ENCODE data around the gene LHFPL4.

LHFPL4 gene

DNA sequence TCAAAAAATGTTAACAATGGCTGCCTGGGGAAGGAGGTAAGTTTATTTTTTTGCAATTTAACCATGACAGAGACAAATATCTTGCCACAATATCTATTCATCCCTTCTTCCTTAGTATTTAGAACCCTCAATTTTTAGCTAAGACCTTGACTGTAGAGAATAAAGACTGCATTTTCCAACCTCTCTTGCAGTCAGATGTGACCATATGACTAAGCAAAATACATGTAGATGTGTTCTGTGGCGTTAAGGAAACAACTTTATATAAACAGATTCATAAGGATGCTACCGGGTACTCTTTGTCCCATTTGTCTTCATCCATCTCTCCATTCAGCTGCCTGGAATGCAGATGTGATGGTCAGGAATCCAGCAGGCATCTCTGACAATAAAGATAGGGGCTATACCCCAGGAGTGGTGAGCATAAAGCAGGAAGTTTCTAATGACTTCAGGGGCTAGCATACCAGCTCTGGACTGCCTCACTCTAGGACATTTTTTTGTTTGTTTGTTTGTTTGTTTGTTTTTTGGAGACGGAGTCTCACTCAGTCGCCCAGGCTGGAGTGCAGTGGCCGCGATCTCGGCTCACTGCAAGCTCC is 41.1 kb downstream of the LHFPL4 start:
- TF ChIP-seq, protein P1, sequence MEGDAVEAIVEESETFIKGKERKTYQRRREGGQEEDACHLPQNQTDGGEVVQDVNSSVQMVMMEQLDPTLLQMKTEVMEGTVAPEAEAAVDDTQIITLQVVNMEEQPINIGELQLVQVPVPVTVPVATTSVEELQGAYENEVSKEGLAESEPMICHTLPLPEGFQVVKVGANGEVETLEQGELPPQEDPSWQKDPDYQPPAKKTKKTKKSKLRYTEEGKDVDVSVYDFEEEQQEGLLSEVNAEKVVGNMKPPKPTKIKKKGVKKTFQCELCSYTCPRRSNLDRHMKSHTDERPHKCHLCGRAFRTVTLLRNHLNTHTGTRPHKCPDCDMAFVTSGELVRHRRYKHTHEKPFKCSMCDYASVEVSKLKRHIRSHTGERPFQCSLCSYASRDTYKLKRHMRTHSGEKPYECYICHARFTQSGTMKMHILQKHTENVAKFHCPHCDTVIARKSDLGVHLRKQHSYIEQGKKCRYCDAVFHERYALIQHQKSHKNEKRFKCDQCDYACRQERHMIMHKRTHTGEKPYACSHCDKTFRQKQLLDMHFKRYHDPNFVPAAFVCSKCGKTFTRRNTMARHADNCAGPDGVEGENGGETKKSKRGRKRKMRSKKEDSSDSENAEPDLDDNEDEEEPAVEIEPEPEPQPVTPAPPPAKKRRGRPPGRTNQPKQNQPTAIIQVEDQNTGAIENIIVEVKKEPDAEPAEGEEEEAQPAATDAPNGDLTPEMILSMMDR (IDR thresholded peaks at IDR 0.05; ENCODE audit: insufficient read depth, low read length), result no peak
- TF ChIP-seq POLR2AphosphoS5 (IDR thresholded peaks at IDR 0.05; ENCODE audit: low read depth) (no peak), GABPA (IDR thresholded peaks at IDR 0.05; ENCODE audit: low read depth) (no peak), SPI1 (IDR thresholded peaks at IDR 0.05; ENCODE audit: borderline replicate concordance, low read depth) (no peak)
- TF ChIP-seq, protein P2, sequence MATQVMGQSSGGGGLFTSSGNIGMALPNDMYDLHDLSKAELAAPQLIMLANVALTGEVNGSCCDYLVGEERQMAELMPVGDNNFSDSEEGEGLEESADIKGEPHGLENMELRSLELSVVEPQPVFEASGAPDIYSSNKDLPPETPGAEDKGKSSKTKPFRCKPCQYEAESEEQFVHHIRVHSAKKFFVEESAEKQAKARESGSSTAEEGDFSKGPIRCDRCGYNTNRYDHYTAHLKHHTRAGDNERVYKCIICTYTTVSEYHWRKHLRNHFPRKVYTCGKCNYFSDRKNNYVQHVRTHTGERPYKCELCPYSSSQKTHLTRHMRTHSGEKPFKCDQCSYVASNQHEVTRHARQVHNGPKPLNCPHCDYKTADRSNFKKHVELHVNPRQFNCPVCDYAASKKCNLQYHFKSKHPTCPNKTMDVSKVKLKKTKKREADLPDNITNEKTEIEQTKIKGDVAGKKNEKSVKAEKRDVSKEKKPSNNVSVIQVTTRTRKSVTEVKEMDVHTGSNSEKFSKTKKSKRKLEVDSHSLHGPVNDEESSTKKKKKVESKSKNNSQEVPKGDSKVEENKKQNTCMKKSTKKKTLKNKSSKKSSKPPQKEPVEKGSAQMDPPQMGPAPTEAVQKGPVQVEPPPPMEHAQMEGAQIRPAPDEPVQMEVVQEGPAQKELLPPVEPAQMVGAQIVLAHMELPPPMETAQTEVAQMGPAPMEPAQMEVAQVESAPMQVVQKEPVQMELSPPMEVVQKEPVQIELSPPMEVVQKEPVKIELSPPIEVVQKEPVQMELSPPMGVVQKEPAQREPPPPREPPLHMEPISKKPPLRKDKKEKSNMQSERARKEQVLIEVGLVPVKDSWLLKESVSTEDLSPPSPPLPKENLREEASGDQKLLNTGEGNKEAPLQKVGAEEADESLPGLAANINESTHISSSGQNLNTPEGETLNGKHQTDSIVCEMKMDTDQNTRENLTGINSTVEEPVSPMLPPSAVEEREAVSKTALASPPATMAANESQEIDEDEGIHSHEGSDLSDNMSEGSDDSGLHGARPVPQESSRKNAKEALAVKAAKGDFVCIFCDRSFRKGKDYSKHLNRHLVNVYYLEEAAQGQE (IDR thresholded peaks at IDR 0.05; ENCODE audit: insufficient replicate concordance, low read depth), result no peak
- no peak for DNase-seq (ENCODE audit: low read depth in 1 of 2, low spot score in 1 of 2)
- no peak overlapping the region for H3K4me3 ChIP-seq (replicated peaks; ENCODE audit: insufficient read depth, low read length)
- H3K27me3 ChIP-seq (ENCODE audit: insufficient read depth, poor library complexity, severe bottlenecking), result peaks cover 5% of the 10 kb centered on the region
- no peak overlapping the region for H3K27ac ChIP-seq (replicated peaks)

DNA sequence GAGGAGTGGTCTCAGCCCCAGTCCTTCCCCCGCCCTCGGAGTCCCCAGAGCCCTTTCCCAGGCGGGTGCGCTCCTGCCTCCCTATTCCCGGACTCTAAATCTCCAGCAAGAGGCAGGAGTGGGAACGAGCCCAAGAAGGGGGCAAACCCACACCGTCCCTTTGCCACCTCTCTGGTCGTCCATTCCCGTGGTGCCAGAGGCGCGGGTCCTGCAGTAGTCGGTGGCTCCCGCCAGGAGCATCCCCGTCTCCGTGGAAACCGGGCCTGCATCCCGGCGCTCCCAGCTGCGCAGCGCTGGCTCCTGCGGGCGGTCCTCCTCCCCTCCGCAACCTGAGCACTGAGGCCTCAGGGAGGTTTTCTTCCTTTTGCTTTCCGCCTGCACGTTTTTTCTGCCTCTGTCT is 44.8 kb downstream of the LHFPL4 start:
- H3K27me3 ChIP-seq (ENCODE audit: insufficient read depth, poor library complexity, severe bottlenecking), result peaks cover 5% of the 10 kb centered on the region
- DNase-seq (ENCODE audit: low read depth in 1 of 2, low spot score in 1 of 2), result no peak
- no peak overlapping the region for H3K27ac ChIP-seq (replicated peaks)
- TF ChIP-seq, protein P2 (IDR thresholded peaks at IDR 0.05; ENCODE audit: insufficient replicate concordance, low read depth), result no peak
- TF ChIP-seq, protein P1 (IDR thresholded peaks at IDR 0.05; ENCODE audit: insufficient read depth, low read length), result no peak
- TF ChIP-seq POLR2AphosphoS5 (IDR thresholded peaks at IDR 0.05; ENCODE audit: low read depth) (no peak), GABPA (IDR thresholded peaks at IDR 0.05; ENCODE audit: low read depth) (no peak), SPI1 (IDR thresholded peaks at IDR 0.05; ENCODE audit: borderline replicate concordance, low read depth) (no peak)
- no peak overlapping the region for H3K4me3 ChIP-seq (replicated peaks; ENCODE audit: insufficient read depth, low read length)

DNA sequence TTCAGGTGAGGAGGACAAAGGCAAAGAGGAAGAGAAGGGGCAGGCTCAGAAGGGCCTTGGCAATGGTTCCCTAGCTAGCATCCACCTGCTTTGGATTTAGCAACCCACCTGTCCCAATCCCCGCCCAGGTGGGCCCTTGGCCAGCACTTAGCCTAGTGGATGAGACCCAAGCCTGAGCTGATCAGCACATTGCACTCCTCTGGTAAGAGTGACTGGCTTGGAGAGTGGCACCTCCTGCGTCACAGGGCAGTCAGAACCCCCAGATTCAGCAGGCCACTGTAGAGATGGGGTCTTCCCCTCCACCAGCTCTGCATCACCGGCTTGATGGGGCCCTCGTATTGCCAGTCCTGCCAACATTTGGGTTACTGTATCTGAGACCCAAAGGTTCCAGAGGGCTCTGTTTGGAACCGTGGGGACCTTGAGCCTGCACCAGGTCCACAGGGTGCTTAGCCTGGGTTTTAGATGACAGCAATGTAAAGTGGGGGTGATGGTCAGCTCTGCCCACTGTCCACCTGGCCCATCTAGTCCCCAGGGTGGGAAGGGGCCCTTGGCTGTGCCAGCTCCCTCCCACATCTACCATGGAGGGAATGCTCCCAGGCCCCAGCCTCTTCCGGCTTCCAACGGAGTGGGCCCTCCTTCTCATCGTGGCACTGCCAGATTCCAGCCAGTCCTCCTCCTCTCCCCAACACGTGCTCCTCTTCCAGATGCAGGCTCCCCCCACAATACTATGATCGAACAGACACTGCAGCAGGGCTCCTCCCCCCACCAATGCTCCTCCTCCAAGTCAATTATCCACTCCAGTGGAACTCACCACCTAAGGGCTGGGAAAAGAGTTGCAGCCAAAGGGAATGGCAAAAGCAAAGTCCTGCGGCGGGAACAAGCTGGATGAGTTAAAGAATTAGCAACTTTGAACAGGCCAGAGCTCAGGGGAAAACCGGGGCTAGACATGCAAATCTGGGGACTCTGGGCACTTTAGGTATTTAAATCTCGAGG is 45.7 kb downstream of the LHFPL4 start:
- Histone ChIP-seq H3K27ac (replicated peaks) (no peak overlapping the region), H3K27me3 (ENCODE audit: insufficient read depth, poor library complexity, severe bottlenecking) (peaks cover 5% of the 10 kb centered on the region), H3K4me3 (replicated peaks; ENCODE audit: insufficient read depth, low read length) (no peak overlapping the region)
- TF ChIP-seq GABPA (IDR thresholded peaks at IDR 0.05; ENCODE audit: low read depth) (no peak), POLR2AphosphoS5 (IDR thresholded peaks at IDR 0.05; ENCODE audit: low read depth) (no peak), SPI1 (IDR thresholded peaks at IDR 0.05; ENCODE audit: borderline replicate concordance, low read depth) (no peak)
- TF ChIP-seq, protein P2 (IDR thresholded peaks at IDR 0.05; ENCODE audit: insufficient replicate concordance, low read depth), result no peak
- TF ChIP-seq, protein P1 (IDR thresholded peaks at IDR 0.05; ENCODE audit: insufficient read depth, low read length), result no peak
- DNase-seq (ENCODE audit: low read depth in 1 of 2, low spot score in 1 of 2), result no peak

Data from HL-60 (cell line).